ENCODE measurements around the gene RIPK4. TPM values are rescaled to one million over a fixed set of nuclear protein-coding genes. Genes with fewer than 3 reads are reported as not detected.

The RIPK4 gene
- polyA plus RNA-seq, 3 donors: 0.05 to 0.09 TPM; not detected in 1

DNA sequence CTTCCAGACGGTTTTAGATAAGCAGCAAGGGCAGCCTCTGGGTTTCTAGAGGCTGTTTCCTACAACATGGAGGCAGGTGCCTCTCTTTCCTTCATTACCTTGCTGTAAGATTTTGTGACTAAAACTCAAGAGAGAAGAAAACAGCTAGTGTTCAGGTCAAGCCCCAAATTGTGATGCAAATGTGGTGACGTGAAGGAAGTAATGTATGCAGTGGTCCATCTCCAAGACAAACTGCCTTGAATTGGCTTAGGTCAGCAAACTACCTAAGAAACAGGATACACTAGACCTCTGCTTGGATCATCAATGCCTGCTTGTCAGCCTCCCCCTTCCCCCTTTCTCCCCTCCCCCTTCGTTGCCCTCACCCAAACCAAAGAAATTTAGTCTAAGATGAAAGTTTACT is 28.9 kb upstream of the RIPK4 start:
- Histone ChIP-seq H3K79me2 (ENCODE audit: insufficient read depth, low read length) (no peaks in the 10 kb centered on the region), H3K9me3 (replicated peaks in 1 of 2; ENCODE audit: control insufficient read depth in 1 of 2, insufficient read depth in 1 of 2, low read length in 2 of 2) (peaks cover 9 to 11% of the 10 kb centered on the region in 2 donors), H3K4me3 (replicated peaks in 1 of 3; ENCODE audit: low read depth in 2 of 3, low read length in 3 of 3) (no peak overlapping the region), H3K36me3 (replicated peaks in 1 of 2; ENCODE audit: control insufficient read depth in 1 of 2, insufficient read depth in 2 of 2, low read length in 2 of 2) (peaks cover 3 to 27% of the 10 kb centered on the region in 2 donors), H3K4me1 (ENCODE audit: control insufficient read depth in 1 of 2, insufficient read depth in 2 of 2, low read length in 2 of 2) (no peaks in the 10 kb centered on the region), H3K27me3 (ENCODE audit: control insufficient read depth in 2 of 2, insufficient read depth in 2 of 2, low read length in 2 of 2) (no peaks in the 10 kb centered on the region), H2AFZ (ENCODE audit: insufficient read depth, low read depth, low read length, poor library complexity, severe bottlenecking) (no peak overlapping the region), H4K20me1 (ENCODE audit: insufficient read depth, low read length) (no peaks in the 10 kb centered on the region), H3K9ac (ENCODE audit: insufficient read depth, low read length, poor library complexity, severe bottlenecking) (no peak overlapping the region), H3K4me2 (replicated peaks; ENCODE audit: extremely low read depth, low read length, poor library complexity, severe bottlenecking) (no peak overlapping the region), H3K27ac (ENCODE audit: low read depth in 1 of 2, low read length in 2 of 2) (no peak overlapping the region)
- Mint-ChIP-seq H3K4me1 (no peaks in the 10 kb centered on the region), H3K27me3 (ENCODE audit: low read depth in 3 of 3) (peaks cover 4 to 18% (median 8%) of the 10 kb centered on the region in 3 donors), H3K4me3 (no peak overlapping the region), H3K36me3 (peaks cover 24% of the 10 kb centered on the region in 2 donors), H3K9me3 (peaks cover 10 to 22% (median 19%) of the 10 kb centered on the region in 7 donors), H3K27ac (no peak overlapping the region)
- WGBS (ENCODE audit: insufficient coverage): 100% methylated on average over 1 of the region's 3 CpGs
- intact Hi-C loops (cut with micrococcal nuclease): no loop called here
- TF ChIP-seq, protein P1, sequence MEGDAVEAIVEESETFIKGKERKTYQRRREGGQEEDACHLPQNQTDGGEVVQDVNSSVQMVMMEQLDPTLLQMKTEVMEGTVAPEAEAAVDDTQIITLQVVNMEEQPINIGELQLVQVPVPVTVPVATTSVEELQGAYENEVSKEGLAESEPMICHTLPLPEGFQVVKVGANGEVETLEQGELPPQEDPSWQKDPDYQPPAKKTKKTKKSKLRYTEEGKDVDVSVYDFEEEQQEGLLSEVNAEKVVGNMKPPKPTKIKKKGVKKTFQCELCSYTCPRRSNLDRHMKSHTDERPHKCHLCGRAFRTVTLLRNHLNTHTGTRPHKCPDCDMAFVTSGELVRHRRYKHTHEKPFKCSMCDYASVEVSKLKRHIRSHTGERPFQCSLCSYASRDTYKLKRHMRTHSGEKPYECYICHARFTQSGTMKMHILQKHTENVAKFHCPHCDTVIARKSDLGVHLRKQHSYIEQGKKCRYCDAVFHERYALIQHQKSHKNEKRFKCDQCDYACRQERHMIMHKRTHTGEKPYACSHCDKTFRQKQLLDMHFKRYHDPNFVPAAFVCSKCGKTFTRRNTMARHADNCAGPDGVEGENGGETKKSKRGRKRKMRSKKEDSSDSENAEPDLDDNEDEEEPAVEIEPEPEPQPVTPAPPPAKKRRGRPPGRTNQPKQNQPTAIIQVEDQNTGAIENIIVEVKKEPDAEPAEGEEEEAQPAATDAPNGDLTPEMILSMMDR (IDR thresholded peaks at IDR 0.05): no peak
- no peak for DNase-seq

DNA sequence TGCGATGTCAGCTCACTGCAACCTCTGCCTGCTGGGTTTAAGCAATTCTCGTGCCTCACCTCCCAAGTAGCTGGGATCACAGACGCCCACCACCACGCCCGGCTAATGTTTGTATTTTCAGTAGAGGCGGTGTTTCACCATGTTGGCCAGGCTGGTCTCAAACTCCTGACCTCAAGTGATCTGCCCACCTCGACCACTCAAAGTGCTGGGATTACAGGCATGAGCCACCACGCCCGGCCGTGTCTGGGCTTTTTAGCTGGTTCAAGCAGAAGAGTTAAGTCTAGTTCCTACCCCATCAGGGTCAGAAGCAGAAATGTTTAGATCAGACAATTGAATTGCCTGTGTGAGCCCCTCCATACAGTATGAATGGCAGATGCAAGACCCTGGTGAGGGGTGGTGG is 27.7 kb upstream of the RIPK4 start:
- DNase-seq: no peak
- Histone ChIP-seq H3K4me1 (ENCODE audit: control insufficient read depth in 1 of 2, insufficient read depth in 2 of 2, low read length in 2 of 2) (no peaks in the 10 kb centered on the region), H3K36me3 (replicated peaks in 1 of 2; ENCODE audit: control insufficient read depth in 1 of 2, insufficient read depth in 2 of 2, low read length in 2 of 2) (peaks cover 0 to 16% of the 10 kb centered on the region in 2 donors), H3K27me3 (ENCODE audit: control insufficient read depth in 2 of 2, insufficient read depth in 2 of 2, low read length in 2 of 2) (no peaks in the 10 kb centered on the region), H2AFZ (ENCODE audit: insufficient read depth, low read depth, low read length, poor library complexity, severe bottlenecking) (no peak overlapping the region), H3K79me2 (ENCODE audit: insufficient read depth, low read length) (no peaks in the 10 kb centered on the region), H3K27ac (ENCODE audit: low read depth in 1 of 2, low read length in 2 of 2) (no peak overlapping the region), H3K9ac (ENCODE audit: insufficient read depth, low read length, poor library complexity, severe bottlenecking) (no peak overlapping the region), H4K20me1 (ENCODE audit: insufficient read depth, low read length) (no peaks in the 10 kb centered on the region), H3K4me3 (replicated peaks in 1 of 3; ENCODE audit: low read depth in 2 of 3, low read length in 3 of 3) (no peak overlapping the region), H3K9me3 (replicated peaks in 1 of 2; ENCODE audit: control insufficient read depth in 1 of 2, insufficient read depth in 1 of 2, low read length in 2 of 2) (peaks cover 9 to 11% of the 10 kb centered on the region in 2 donors), H3K4me2 (replicated peaks; ENCODE audit: extremely low read depth, low read length, poor library complexity, severe bottlenecking) (no peak overlapping the region)
- Mint-ChIP-seq H3K36me3 (peaks cover 13% of the 10 kb centered on the region in 2 donors), H3K9me3 (peaks cover 10 to 23% (median 19%) of the 10 kb centered on the region in 7 donors), H3K4me1 (no peaks in the 10 kb centered on the region), H3K4me3 (no peak overlapping the region), H3K27me3 (ENCODE audit: low read depth in 3 of 3) (peaks cover 4 to 22% (median 8%) of the 10 kb centered on the region in 3 donors), H3K27ac (no peak overlapping the region)
- WGBS (ENCODE audit: insufficient coverage): 92% methylated on average over 7 of the region's 10 CpGs
- intact Hi-C loops (cut with micrococcal nuclease): no loop called here
- TF ChIP-seq, protein P1 (IDR thresholded peaks at IDR 0.05): no peak
